Measurements from ENCODE around the gene PAFAH1B1.

Gene PAFAH1B1

DNA sequence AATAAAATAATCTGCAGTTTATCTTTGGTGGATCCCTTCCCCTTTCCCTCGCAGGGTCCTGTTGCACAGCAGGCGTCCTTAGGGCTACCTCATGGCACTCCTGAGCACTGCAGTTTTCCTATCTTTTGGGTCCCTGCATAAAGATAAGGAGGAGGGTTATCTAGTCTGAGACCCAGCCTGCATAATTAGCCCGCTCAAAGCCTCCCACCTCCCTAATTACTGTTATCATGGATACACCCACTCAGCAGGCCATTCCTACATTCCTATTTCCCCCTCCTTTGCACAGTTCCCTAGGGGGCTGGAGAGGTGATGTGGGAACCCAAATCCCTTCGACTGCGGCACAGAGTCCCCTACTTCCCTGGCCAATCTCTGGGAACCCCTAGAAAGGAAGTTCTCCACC, 123.2 kb downstream of the PAFAH1B1 start:
- TF ChIP-seq, protein P1, sequence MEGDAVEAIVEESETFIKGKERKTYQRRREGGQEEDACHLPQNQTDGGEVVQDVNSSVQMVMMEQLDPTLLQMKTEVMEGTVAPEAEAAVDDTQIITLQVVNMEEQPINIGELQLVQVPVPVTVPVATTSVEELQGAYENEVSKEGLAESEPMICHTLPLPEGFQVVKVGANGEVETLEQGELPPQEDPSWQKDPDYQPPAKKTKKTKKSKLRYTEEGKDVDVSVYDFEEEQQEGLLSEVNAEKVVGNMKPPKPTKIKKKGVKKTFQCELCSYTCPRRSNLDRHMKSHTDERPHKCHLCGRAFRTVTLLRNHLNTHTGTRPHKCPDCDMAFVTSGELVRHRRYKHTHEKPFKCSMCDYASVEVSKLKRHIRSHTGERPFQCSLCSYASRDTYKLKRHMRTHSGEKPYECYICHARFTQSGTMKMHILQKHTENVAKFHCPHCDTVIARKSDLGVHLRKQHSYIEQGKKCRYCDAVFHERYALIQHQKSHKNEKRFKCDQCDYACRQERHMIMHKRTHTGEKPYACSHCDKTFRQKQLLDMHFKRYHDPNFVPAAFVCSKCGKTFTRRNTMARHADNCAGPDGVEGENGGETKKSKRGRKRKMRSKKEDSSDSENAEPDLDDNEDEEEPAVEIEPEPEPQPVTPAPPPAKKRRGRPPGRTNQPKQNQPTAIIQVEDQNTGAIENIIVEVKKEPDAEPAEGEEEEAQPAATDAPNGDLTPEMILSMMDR (IDR thresholded peaks at IDR 0.05; ENCODE audit: low read depth, low read length), result no peak
- no peak for DNase-seq (ENCODE audit: extremely low read depth, low read depth)

DNA sequence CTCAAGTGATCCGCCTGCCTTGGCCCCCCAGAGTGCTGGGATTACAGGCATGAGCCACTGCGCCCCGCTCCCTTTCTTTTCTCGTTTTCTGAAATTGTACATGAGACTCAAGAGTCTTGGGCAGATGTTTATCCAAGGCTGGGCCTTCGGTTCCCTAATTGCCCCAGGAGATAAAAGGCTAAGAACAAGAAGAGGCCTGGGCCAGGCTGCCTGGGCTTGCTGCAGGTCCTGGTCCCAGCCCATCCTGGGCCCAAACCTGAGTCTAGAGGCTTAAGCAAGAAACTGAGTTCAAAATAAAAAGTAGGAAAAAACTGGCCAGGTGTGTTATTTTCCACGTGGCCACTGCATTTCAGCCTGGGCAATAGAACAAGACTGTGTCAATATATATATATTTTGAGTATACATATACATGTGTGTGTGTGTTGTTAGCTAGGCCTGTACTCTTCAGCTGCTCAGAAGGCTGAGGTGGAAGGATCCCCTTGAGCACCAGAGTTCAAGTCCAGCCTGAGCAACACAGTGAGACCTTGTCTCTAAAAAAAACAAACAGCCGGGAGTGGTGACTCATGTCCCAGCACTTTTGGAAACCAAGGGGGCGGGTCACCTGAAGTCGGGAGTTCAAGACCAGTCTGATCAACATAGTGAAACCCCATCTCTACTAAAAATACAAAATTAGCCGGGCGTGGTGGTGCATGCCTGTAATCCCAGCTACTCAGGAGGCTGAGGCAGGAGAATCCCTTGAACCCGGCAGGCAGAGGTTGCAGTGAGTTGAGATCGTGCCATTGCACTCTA, 124.9 kb downstream of the PAFAH1B1 start:
- TF ChIP-seq, protein P1 (IDR thresholded peaks at IDR 0.05; ENCODE audit: low read depth, low read length), result no peak
- no peak for DNase-seq (ENCODE audit: extremely low read depth, low read depth)

DNA sequence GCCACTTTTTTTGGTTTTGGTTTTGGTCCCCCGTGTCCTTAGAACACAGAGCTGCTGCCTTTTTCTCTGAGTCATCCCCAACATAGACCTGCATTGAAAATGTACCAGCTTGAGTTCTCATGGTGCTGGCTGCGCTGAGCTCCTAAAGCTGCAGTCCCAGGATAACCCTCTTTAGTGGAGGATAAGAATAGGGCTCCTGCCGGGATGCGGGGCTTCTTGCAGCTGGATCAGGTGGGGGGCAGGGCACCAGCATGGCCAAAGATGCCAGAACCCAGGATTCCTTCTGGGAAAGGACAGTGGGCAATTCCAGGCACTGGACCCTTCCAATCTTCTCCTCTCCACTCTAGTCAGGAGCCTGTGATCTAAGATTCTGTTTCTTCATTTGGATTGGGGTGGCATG, 126.4 kb downstream of the PAFAH1B1 start:
- TF ChIP-seq, protein P1 (IDR thresholded peaks at IDR 0.05; ENCODE audit: low read depth, low read length), result no peak
- DNase-seq (ENCODE audit: extremely low read depth, low read depth), result no peak

DNA sequence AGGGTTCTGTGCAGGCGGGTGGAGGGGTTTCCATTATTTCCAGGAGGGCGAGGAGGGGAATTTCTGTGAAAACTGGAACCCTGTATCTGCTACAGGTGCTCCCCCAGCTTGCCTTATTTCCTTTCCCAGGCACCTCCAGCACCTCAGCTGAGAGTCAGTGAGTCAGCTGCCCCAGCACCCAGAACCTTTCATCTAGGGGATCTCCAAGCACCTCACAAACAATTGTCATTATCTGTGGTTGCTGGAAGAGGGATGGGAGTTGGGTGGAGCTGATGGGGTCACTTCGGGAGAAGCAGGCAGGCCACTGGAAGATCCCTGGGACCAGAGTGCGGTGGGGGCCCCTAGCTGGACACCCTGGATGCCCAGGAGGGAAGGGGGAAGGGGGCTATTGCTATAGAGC, 128.1 kb downstream of the PAFAH1B1 start:
- DNase-seq (ENCODE audit: extremely low read depth, low read depth), result no peak

DNA sequence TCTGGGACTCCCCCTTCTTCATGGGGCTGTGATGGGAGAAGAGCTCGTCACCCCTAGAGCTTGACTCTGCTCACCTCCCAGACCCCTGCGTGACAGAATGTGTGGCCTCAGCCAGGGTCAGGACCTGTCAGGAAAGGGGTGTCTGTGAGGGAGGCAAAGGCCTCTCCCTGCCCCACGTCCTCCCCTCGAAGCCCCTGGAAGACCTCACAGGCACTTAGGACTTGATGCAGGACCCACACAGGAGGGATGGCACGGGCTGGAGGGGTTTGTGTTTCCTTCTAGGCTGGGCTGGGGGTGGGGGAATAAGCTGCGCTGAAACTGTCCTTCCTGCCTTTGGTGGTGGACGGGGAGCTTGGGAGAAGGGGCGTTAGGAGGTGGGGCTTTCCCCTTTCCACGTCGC, 129.2 kb downstream of the PAFAH1B1 start:
- no peak for DNase-seq (ENCODE audit: extremely low read depth, low read depth)
- TF ChIP-seq, protein P1 (IDR thresholded peaks at IDR 0.05; ENCODE audit: low read depth, low read length), result no peak

More for the DNA sequence above, 128.1 kb downstream of the PAFAH1B1 start:
- TF ChIP-seq, protein P1 (IDR thresholded peaks at IDR 0.05; ENCODE audit: low read depth, low read length), result no peak

DNA sequence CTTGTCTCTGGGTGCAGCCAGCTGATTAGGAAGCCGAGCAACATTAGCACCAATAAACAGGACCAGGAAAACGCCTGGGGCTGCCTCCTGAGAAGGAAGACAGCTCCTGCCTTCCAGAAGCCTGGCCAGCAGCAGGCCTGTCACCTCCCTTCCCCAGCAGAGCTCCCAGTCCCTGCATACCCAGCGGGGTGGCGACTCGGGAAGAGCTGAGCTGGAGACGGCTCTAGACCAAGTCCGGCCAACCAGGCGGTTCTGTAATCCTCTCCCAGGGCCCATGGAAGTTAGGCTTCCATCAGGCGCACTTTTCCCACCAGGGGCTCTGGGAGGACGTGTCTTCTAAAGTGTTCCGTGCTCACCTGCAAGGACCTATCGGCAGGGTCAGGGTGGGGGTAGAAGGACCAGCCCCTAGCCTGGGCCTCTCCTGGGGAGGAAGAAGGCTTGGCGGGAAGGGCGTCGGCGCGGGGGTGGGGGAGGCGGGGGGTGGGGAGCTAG, 130.1 kb downstream of the PAFAH1B1 start:
- TF ChIP-seq, protein P1 (IDR thresholded peaks at IDR 0.05; ENCODE audit: low read depth, low read length), result no peak
- DNase-seq (ENCODE audit: extremely low read depth, low read depth), result no peak

DNA sequence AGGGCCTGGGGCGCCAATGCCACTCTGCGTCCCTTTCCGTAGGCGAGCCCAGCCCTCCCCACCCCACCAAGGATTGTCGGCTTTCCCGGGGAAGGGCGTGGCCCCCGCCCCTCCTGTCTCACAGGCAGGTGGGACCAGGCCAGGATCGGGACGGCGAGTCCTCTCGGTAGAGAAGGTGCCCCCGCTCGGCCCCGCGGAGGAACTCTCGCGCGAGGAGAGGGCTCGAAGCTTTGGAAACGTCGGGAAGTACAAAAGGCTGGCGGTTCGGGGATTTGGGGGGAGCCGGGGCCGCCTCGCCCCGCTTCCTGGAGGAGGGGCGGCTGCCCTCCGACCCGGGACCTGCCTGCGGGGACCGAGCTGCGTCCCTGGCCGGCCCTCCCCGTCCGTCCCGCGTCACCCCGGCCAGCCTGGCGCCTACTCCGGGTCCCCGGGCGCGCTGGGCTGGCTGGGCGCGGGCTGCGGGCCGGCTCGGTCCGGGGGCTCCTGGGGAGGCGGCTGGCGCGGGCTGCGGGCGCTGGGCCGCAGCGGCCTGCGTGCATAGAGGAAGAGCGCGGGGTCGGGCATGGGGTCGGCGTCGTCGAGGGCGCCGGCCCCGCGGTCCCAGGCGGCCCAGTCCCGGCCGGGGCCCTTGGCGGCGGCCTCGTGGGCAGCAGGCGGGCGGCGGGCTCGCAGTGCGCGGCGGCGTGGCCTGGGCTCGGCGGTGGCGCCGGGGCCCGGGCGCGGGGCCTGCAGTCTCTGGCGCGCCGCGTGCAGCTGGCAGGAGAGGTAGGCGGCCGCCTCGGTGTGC, 130.7 kb downstream of the PAFAH1B1 start:
- TF ChIP-seq, protein P1 (IDR thresholded peaks at IDR 0.05; ENCODE audit: low read depth, low read length), result no peak
- DNase-seq (ENCODE audit: extremely low read depth, low read depth), result no peak
